HG02588 (cell line): ENCODE data around the gene CTNS.
A peak's percentile ranks its signal among the peaks of the same experiment; 100 is the strongest.

Source experiments
- ATAC-seq: cut with Tn5 transposase; IDR thresholded peaks from one replicate; pipeline ENCODE4 v1.9.1; 2021; ENCODE audit warnings: mild to moderate bottlenecking, moderate library complexity; ENCODE audit not compliant: unreplicated experiment

The CTNS gene

GRCh38 chr17:3708366-3708765 lies 71.8 kb downstream of the CTNS start:
- no peak for ATAC-seq

- ATAC-seq = peak; percentile 93
These were observed 74.4 kb downstream of the CTNS start for GRCh38 chr17:3710951-3711383.
